GM18507 (cell line): ENCODE measurements around the gene ATP9B.
"Not testable (repeated sequence)": the region's sequence is repeated elsewhere in the genome, so short reads cannot be mapped to it uniquely, and the experiment has no call there.

Source experiments
- DNase-seq: peaks from one replicate; pipeline ENCODE4 v3.0.0; 2011; ENCODE audit warnings: low read depth; ENCODE audit not compliant: insufficient read length; ENCODE audit errors: extremely low spot score
- FAIRE-seq: peaks from 2 replicates; lab custom pipeline; 2011; peaks lifted over from hg19 to GRCh38; lab: Jason Lieb, UNC

ATP9B gene

GRCh38 chr18:79260023-79260422, 190.8 kb downstream of the ATP9B start:
- DNase-seq (no peak), FAIRE-seq (peak; percentile 69)

- FAIRE-seq: no peak
- no peak for DNase-seq
Observed at GRCh38 chr18:79260510-79260909, 191.3 kb downstream of the ATP9B start.

GRCh38 chr18:79265068-79265467, 195.9 kb downstream of the ATP9B start:
- not testable (repeated sequence) for FAIRE-seq

GRCh38 chr18:79271812-79272211, 202.6 kb downstream of the ATP9B start:
- not testable (repeated sequence) for DNase-seq, FAIRE-seq

More at GRCh38 chr18:79265068-79265467, 195.9 kb downstream of the ATP9B start:
- not testable (repeated sequence) for DNase-seq

- DNase-seq (no peak), FAIRE-seq (no peak)
Observed at GRCh38 chr18:79272916-79273315, 203.7 kb downstream of the ATP9B start.

GRCh38 chr18:79274823-79275222, 205.6 kb downstream of the ATP9B start:
- DNase-seq: no peak
- FAIRE-seq: no peak

- no peak for DNase-seq
- FAIRE-seq: no peak
Observed at GRCh38 chr18:79275461-79275860, 206.3 kb downstream of the ATP9B start.

GRCh38 chr18:79275992-79276391, 206.8 kb downstream of the ATP9B start:
- DNase-seq (no peak), FAIRE-seq (peak; percentile 82)

- FAIRE-seq: no peak
Observed at GRCh38 chr18:79278896-79279295, 209.7 kb downstream of the ATP9B start.

GRCh38 chr18:79283131-79283810, 214.1 kb downstream of the ATP9B start:
- FAIRE-seq (no peak), DNase-seq (no peak)

More at GRCh38 chr18:79278896-79279295, 209.7 kb downstream of the ATP9B start:
- DNase-seq: no peak

GRCh38 chr18:79283929-79284328, 214.7 kb downstream of the ATP9B start:
- FAIRE-seq (no peak), DNase-seq (no peak)

- DNase-seq, FAIRE-seq: not testable (repeated sequence)
Observed at GRCh38 chr18:79285191-79285590, 216.0 kb downstream of the ATP9B start.

- DNase-seq: not testable (repeated sequence)
Observed at GRCh38 chr18:79290409-79290808, 221.2 kb downstream of the ATP9B start.

GRCh38 chr18:79290876-79291275, 221.7 kb downstream of the ATP9B start:
- DNase-seq (no peak), FAIRE-seq (no peak)

More at GRCh38 chr18:79290409-79290808, 221.2 kb downstream of the ATP9B start:
- not testable (repeated sequence) for FAIRE-seq

- FAIRE-seq (no peak), DNase-seq (no peak)
Observed at GRCh38 chr18:79294235-79294634, 225.0 kb downstream of the ATP9B start.

- no peak for FAIRE-seq
- DNase-seq: no peak
Observed at GRCh38 chr18:79299272-79299671, 230.1 kb downstream of the ATP9B start.

GRCh38 chr18:79299711-79300110, 230.5 kb downstream of the ATP9B start:
- FAIRE-seq (no peak), DNase-seq (no peak)

- FAIRE-seq: no peak
- no peak for DNase-seq
Observed at GRCh38 chr18:79300413-79300812, 231.2 kb downstream of the ATP9B start.

- no peak for FAIRE-seq
- no peak for DNase-seq
Observed at GRCh38 chr18:79302120-79302519, 232.9 kb downstream of the ATP9B start.

- FAIRE-seq (no peak), DNase-seq (no peak)
Observed at GRCh38 chr18:79305911-79306310, 236.7 kb downstream of the ATP9B start.

- no peak for DNase-seq
- FAIRE-seq: no peak
Observed at GRCh38 chr18:79309614-79310358, 240.6 kb downstream of the ATP9B start.
